Ramos (cell line): ENCODE measurements around the gene HSD17B4.
"Not testable (repeated sequence)": the region's sequence is repeated elsewhere in the genome, so short reads cannot be mapped to it uniquely, and the experiment has no call there.

Source experiments
- in situ Hi-C: fragments of 300-500 bp; cut with MboI; formaldehyde crosslinking; loops from one replicate; pipeline ENCODE4 v1.14.3; 2022; ENCODE audit warnings: low sequenced_read_pairs; ENCODE audit not compliant: unreplicated experiment

HSD17B4 gene

DNA sequence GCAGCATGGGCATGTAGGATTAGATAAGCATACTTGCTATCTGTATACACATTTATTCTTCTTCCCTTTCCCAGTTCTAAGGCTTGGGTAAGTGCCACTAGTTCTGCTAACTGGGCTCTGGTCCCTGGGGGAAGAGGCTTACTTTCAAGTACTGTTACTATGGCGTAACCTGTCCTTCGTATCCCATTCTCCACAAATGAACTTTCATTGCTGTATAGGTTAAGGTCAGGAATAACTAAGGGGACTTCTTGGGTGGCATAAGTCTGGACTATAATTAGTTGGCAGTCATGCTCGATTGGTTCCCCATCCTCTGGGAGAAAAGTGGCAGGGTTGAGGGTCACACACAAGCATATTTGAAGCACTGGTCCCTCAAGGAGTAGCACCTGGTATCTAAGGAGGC, 23.7 kb upstream of the HSD17B4 start:
- in situ Hi-C loops, result not testable (repeated sequence)

DNA sequence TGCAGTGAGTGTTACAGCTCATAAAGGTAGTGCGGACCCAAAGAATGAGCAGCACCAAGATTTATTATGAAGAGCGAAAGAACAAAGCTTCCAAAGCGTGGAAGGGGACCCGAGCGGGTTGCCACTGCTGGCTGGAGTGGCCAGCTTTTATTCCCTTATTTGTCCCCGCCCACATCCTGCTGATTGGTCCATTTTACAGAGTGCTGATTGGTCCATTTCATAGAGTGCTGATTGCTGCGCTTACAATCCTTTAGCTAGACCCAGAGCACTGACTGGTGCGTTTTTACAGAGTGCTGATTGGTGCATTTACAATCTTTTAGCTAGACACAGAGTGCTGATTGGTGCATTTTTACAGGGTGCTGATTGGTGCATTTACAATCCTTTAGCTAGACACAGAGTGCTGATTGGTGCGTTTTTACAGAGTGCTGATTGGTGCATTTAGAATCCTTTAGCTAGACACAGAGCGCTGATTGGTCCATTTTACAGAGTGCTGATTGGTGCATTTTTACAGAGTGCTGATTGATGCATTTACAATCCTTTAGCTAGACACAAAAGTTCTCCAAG, 19.5 kb upstream of the HSD17B4 start:
- in situ Hi-C loops, result not testable (repeated sequence)

DNA sequence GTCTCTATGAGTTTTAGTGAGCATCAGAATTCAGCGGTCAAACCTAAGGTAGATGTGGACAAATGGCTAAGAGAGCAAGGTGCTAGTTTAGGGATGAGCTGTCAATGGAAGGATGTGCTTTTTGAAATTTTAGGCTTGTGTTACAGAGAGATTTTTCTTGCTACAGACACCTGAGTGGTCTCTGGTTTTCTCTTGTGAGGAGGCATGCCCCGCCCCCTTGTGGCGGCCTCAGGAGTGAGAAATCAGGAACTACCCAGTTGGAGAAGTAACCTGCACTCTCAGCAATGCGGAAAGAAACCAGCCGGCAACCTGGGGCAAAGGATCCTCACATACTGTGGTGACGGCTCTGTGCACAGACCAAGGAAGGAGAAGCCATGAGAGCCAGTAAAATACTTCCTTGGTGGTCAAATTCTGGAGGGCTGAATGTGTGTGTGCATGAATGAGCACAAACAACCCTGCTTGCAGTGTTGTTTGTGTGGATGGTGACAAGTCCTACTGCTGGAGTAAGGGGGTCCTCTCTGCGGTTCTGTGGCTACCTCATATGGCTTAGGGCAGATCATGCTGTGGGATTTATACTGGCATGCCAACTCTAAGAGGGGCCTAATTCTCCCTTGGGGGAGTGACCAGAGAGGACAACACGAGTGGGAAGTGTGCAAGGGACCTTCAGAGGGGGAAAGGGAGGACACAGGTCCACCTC, 16.7 kb upstream of the HSD17B4 start:
- in situ Hi-C loops, result no loop called here

DNA sequence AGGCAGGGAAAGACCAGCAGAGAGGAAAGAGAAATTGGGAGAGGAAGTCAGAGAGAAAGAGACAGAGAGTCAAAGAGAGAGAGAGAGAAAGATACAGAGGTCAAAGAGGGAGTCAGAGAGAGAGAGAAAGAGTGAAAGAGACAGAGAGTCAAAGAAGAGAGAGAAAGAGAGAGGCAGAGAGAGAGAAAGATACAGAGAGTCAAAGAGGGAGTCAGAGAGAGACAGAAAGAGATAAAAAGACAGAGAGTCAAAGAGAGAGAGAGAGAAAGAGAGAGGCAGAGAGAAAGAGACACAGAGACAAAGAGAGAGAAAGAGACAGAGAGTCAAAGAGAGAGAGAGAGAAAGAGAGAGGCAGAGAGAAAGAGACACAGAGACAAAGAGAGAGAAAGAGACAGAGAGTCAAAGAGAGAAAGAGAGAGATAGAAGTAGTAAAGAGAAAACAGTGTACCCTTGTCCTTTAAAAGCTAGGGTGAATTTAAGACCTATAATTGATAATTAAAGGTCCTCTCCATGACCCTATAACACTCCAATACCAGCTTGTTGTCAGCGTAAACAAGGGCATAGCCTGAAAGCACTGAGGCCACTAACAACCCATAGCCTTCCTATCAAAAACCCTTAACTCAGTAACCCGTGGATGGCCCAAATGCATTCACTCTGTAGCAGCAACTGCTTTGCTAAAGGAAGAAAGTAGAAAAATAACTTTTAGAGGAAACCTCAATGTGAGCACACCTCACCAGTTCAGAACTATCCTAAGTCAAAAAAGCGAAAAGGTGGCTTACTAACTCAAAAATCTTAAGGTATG, 14.3 kb upstream of the HSD17B4 start:
- in situ Hi-C loops, result not testable (repeated sequence)

- in situ Hi-C loops, result not testable (repeated sequence)
Measured at GRCh38 chr5:119438587-119438917, 13.7 kb upstream of the HSD17B4 start.

- in situ Hi-C loops, result no loop called here
Measured at GRCh38 chr5:119439140-119439631, 13.1 kb upstream of the HSD17B4 start.

- in situ Hi-C loops, result not testable (repeated sequence)
Measured at GRCh38 chr5:119439632-119440031, 12.7 kb upstream of the HSD17B4 start.

- in situ Hi-C loops, result not testable (repeated sequence)
Measured at GRCh38 chr5:119444643-119445042, 7.7 kb upstream of the HSD17B4 start.

DNA sequence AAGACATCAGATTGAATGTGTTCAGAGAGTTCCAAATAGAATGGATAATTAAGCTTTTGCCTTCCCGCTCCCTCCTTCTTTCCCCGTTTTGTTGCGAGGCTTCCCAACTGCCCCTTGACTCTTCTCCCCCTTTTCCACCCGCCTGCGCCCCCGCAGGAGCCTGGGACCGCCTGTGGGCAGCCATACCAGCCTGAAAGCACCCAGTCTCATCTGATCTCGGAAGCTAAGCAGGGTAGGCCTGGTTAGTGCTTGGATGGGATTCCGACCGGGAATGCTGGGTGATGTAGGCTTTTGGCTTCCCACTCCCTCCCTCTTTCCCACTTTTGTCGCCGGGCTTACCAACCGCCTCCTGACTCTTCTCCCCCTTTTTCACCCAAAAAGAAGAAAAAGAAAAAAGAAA, 6.8 kb upstream of the HSD17B4 start:
- in situ Hi-C loops, result no loop called here

DNA sequence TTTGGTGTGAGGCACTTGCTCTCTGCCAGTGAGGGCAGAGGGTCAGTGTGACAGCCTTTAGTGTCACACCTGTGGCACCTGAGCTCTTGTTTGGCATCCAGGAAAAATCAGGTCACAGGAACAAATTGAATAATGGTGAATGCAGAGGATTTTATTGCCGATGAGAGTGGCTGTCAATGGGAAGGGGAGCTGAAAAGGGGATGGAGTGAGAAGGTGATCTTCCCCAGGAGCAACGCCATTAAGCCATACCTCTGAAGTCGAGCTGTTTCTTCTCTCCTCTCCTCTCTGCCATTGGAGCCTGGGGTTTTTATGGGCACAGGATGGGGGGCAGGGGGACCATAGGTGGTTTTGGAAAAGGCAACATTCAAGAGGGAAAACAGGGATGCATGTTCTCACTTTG, 2.4 kb upstream of the HSD17B4 start:
- in situ Hi-C loops, result no loop called here

DNA sequence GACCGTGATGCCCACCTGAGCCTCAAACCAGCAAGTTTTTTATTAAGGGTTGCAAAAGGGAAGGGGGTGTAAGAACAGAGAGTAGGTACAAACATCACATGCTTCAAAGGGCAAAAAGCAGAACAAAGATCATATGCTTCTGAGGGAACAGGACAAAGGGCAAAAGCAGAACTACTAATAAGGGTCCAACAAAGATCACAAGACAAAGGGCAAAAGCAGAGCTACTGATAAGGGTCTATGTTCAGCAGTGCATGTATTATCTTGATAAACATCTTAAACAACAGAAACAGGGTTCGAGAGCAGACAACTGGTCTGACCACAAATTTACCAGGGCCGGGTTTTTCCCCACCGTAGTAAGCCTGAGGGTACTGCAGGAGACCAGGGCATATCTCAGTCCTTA, 1.7 kb upstream of the HSD17B4 start:
- in situ Hi-C loops, result not testable (repeated sequence)

GRCh38 chr5:119451561-119451960, 736 bp upstream of the HSD17B4 start:
- in situ Hi-C loops, result no loop called here

- in situ Hi-C loops, result no loop called here
Measured at GRCh38 chr5:119452060-119452372, 281 bp upstream of the HSD17B4 start.

DNA sequence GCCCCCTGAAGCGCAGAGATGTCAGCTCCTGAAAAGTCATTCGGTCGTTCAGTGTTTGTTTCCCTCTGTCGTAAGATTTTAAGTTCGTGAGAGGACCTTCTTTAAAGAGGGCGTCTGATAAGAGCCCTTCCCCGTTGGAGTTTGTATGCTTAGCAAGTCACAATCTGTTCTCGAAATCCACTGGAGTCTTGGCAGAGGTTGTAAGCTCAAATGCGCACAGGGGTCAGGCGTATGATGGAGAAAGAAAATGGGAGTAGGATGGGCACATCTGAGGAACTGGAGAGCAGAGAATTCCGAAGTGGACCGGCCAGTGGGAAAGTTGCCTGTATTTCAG, 710 bp downstream of the HSD17B4 start:
- in situ Hi-C loops, result no loop called here

- in situ Hi-C loops, result no loop called here
Measured at GRCh38 chr5:119454171-119454570, 1.9 kb downstream of the HSD17B4 start.

- in situ Hi-C loops, result no loop called here
Measured at GRCh38 chr5:119458911-119459632, 6.8 kb downstream of the HSD17B4 start.

DNA sequence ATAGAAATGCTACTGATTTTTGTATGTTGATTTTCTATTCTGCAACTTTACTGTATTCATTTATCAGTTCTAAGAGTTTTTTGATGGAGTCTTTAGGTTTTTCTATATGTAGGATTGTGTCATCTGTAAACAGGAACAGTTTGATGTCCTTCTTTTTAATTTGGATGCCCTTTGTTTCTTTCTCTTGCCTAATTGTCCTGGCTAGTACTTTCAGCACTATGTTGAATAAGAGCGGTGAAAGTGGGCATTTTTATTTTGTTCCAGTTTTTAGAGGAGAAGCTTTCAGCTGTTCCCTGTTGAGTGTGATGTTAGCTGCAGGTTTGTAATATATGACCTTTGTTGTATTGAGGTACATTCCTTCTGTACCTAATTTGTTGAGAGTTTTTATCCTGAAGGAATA, 13.3 kb downstream of the HSD17B4 start:
- in situ Hi-C loops, result no loop called here

GRCh38 chr5:119468286-119468685, 16.0 kb downstream of the HSD17B4 start:
- in situ Hi-C loops, result no loop called here

- in situ Hi-C loops, result no loop called here
Measured at GRCh38 chr5:119470105-119470763, 17.9 kb downstream of the HSD17B4 start.

- in situ Hi-C loops, result no loop called here
Measured at GRCh38 chr5:119470851-119471451, 18.7 kb downstream of the HSD17B4 start.
